Esophagus muscularis mucosa (tissue), 4 donors: Measurements from ENCODE around the gene SAMD10. TPM values are rescaled to one million over a fixed set of nuclear protein-coding genes. Genes with fewer than 3 reads are reported as not detected.
"Not testable (repeated sequence)": the region's sequence is repeated elsewhere in the genome, so short reads cannot be mapped to it uniquely, and the experiment has no call there.

Experiments used
- DNase-seq: peaks from one replicate; pipeline ENCODE4 v3.0.0-alpha.2; 2017; ENCODE audit errors: extremely low spot score
- H3K27ac ChIP-seq, 4 donors: fragments of 200-600 bp; sonication (generic); replicated peaks in 1 of 4; 1 replicate in 3 of 4; 2 replicates in 1 of 4; pipeline ENCODE4 v1.5.1; 2016 to 2019; ENCODE audit warnings: mild to moderate bottlenecking in 1 of 4
- H3K27me3 ChIP-seq, 4 donors: fragments of 200-600 bp; sonication (generic); one replicate each; pipeline versions ENCODE4 v1.5.1 to v1.6.0; 2016 to 2019
- H3K36me3 ChIP-seq, 4 donors: fragments of 200-600 bp; sonication (generic); one replicate each; pipeline ENCODE4 v1.5.1; 2016 to 2019
- H3K4me1 ChIP-seq, 4 donors: fragments of 200-600 bp; sonication (generic); one replicate each; pipeline ENCODE4 v1.5.1; 2016 to 2019
- H3K4me3 ChIP-seq, 4 donors: fragments of 200-600 bp; sonication (generic); 1 replicate in 2 of 4; 2 replicates in 2 of 4; pipeline ENCODE4 v1.5.1; 2016 to 2019; ENCODE audit warnings: mild to moderate bottlenecking in 4 of 4, moderate library complexity in 1 of 4
- H3K9me3 ChIP-seq, 4 donors: fragments of 200-600 bp; sonication (generic); 1 replicate in 3 of 4; 2 replicates in 1 of 4; pipeline ENCODE4 v1.5.1; 2016 to 2019
- EP300 ChIP-seq: sonication (generic); formaldehyde crosslinking; IDR thresholded peaks from one replicate; pipeline ENCODE4 v1.6.1; 2017; ENCODE audit warnings: antibody characterized with exemption
- POLR2A ChIP-seq: fragments of 450-650 bp; IDR thresholded peaks from one replicate; pipeline ENCODE4 v1.6.1; 2017; ENCODE audit warnings: antibody characterized with exemption, moderate library complexity, mild to moderate bottlenecking, low read depth
- POLR2AphosphoS5 ChIP-seq, 2 donors: sonication (generic); formaldehyde crosslinking; IDR thresholded peaks; one replicate each; pipeline ENCODE4 v1.6.1; 2017; ENCODE audit warnings: antibody characterized with exemption in 2 of 2
- WGBS: methylation state at CpG from one replicate; pipeline ENCODE4 v1.1.5; 2018; 5-methylcytosine and 5-hydroxymethylcytosine counted together
- intact Hi-C: fragments of 100-400 bp; cut with DNase I; formaldehyde crosslinking; loops from one replicate; pipeline ENCODE4 v1.15.1; 2023
- total RNA-seq, 4 donors: library from RNA; depleted of rRNA; stranded (reverse); fragments of >200 nt; gene quantifications; one replicate each; pipeline versions ENCODE4 v1.1.0 to v1.2.1, GENCODE V29; 2016
- TF ChIP-seq, protein P1 (sequence below), 3 experiments: fragments of 200-600 bp in 2 of 3; fragments of 450-650 bp in 1 of 3; sonication (generic) in 2 of 3; IDR thresholded peaks; one replicate each; pipeline ENCODE4 v1.5.1; 2017 to 2019; ENCODE audit warnings: antibody characterized with exemption in 3 of 3, mild to moderate bottlenecking in 2 of 3, moderate library complexity in 1 of 3

The SAMD10 gene
- total RNA-seq, 4 donors from 2014 or later: 2.1 to 11.7 (median 4.4) TPM

GRCh38 chr20:63962426-63963347 lies 16.8 kb downstream of the SAMD10 start:
- Histone ChIP-seq H3K4me3 (no peak overlapping the region), H3K4me1 (peaks cover 4 to 10% (median 5%) of the 10 kb centered on the region in 4 donors), H3K36me3 (peaks cover 25 to 82% (median 75%) of the 10 kb centered on the region in 4 donors), H3K9me3 (no peaks in the 10 kb centered on the region), H3K27ac (no peak overlapping the region), H3K27me3 (no peaks in the 10 kb centered on the region)
- DNase-seq: no peak
- TF ChIP-seq, protein P1, sequence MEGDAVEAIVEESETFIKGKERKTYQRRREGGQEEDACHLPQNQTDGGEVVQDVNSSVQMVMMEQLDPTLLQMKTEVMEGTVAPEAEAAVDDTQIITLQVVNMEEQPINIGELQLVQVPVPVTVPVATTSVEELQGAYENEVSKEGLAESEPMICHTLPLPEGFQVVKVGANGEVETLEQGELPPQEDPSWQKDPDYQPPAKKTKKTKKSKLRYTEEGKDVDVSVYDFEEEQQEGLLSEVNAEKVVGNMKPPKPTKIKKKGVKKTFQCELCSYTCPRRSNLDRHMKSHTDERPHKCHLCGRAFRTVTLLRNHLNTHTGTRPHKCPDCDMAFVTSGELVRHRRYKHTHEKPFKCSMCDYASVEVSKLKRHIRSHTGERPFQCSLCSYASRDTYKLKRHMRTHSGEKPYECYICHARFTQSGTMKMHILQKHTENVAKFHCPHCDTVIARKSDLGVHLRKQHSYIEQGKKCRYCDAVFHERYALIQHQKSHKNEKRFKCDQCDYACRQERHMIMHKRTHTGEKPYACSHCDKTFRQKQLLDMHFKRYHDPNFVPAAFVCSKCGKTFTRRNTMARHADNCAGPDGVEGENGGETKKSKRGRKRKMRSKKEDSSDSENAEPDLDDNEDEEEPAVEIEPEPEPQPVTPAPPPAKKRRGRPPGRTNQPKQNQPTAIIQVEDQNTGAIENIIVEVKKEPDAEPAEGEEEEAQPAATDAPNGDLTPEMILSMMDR (IDR thresholded peaks at IDR 0.05): no peak
- TF ChIP-seq POLR2AphosphoS5 (IDR thresholded peaks at IDR 0.05): no peak
- TF ChIP-seq EP300: no peak
- TF ChIP-seq POLR2A: no peak
- WGBS: 94% methylated on average over 39 of the region's 61 CpGs
- intact Hi-C loops: no loop called here

DNA sequence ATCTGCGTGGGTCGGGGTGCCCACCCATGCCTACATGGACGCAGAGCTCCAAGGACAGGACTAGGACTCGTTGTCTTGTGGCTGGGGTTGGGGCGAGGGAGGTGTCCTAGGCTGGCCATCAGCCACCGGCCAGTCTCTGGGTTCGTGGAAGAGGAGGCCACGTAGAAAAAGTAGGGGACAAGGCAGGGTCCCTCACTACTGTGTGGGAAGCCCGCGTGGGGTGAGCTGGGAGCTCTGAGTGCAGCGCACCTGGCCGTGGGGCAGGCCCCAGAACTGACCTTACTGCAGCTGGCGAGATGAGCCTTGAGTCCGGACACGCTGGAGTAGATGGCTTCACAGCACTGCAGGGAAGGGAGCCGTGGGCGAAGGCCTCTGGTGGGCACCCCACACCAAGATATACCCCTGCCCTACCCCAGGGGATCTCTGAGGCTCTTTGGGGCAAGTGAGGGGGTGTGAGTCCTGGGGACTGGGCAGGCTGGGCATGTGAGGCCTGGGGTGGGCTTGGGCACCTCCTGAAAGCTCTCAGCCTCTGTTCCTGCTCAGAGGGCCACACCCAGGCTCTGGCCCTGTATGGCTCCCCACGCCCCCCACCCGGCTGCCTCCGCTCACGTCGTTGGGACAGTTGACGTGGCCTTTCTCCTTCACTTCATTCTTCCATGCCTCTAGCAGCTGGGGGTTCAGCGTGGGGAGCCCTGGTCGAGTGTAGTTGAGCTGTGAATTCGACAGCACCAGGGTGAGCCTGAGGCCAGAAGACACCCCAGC lies 17.6 kb downstream of the SAMD10 start:
- Histone ChIP-seq H3K4me1 (peaks cover 13 to 15% (median 13%) of the 10 kb centered on the region in 4 donors), H3K27ac (no peak overlapping the region), H3K27me3 (no peaks in the 10 kb centered on the region), H3K4me3 (no peak overlapping the region), H3K9me3 (no peaks in the 10 kb centered on the region), H3K36me3 (peaks cover 25 to 73% (median 67%) of the 10 kb centered on the region in 4 donors)
- TF ChIP-seq, protein P1 (IDR thresholded peaks at IDR 0.05): no peak
- TF ChIP-seq POLR2A (no peak), EP300 (no peak), POLR2AphosphoS5 (IDR thresholded peaks at IDR 0.05) (no peak)
- no peak for DNase-seq
- intact Hi-C loops: no loop called here
- 88% methylated on average over 25 of the region's 26 CpGs for WGBS

DNA sequence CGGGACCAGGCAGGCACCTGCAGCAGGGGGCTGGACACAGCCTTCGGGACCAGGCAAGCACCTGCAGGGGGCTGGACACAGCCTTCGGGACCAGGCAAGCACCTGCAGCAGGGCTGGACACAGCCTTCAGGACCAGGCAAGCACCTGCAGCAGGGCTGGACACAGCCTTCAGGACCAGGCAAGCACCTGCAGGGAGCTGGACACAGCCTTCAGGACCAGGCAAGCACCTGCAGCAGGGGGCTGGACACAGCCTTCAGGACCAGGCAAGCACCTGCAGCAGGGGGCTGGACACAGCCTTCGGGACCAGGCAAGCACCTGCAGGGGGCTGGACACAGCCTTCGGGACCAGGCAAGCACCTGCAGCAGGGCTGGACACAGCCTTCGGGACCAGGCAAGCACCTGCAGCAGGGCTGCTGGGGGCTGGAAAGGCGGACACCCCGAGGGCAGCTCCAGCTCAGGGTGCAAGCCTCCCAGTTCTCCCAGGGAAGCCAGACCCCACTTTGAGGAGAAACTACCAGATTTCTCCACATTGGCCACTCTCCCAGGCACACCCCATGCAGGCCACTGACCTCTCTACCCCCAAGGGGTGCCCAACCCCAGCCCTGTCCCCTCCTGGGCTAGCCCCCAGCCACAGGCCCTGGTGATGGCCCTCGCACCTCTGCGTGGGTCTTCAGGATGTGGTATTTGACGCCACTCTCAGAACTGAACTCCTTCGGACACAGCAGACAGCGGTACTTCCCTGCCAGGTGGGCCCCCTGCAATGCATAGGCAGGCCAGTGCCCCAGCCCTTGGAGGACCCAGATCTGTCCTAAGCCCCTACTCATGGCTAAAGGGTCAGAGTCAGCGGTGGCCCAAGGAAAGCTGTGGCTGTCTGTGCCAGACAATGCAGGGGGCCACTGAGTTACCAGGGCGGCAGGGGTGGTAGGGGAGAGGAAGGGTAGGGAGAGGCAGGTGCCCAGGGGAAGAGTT lies 18.5 kb downstream of the SAMD10 start:
- peaks cover 16 to 18% (median 16%) of the 10 kb centered on the region in 4 donors for H3K4me1 ChIP-seq
- H3K27me3 ChIP-seq, DNase-seq, intact Hi-C loops, H3K27ac ChIP-seq, H3K4me3 ChIP-seq, H3K9me3 ChIP-seq: not testable (repeated sequence)
- 93% methylated on average over 5 of the region's 15 CpGs for WGBS
- H3K36me3 ChIP-seq: peaks cover 25 to 64% (median 58%) of the 10 kb centered on the region in 4 donors

- Histone ChIP-seq H3K9me3 (no peaks in the 10 kb centered on the region), H3K4me1 (peaks cover 21 to 27% (median 26%) of the 10 kb centered on the region in 4 donors), H3K4me3 (no peak overlapping the region), H3K27me3 (no peaks in the 10 kb centered on the region), H3K36me3 (peaks cover 25 to 63% (median 59%) of the 10 kb centered on the region in 4 donors), H3K27ac (no peak overlapping the region)
- intact Hi-C loops: no loop called here
- TF ChIP-seq EP300 (no peak), POLR2A (no peak), POLR2AphosphoS5 (IDR thresholded peaks at IDR 0.05) (no peak)
- TF ChIP-seq, protein P1 (IDR thresholded peaks at IDR 0.05): no peak
- WGBS: 87% methylated on average over 17 of the region's 17 CpGs
- no peak for DNase-seq
Observed at GRCh38 chr20:63959699-63960075, 19.8 kb downstream of the SAMD10 start.
